HepG2 (cell line): ENCODE results near the gene HHIPL1. TPM values are rescaled to one million over a fixed set of nuclear protein-coding genes. Genes with fewer than 3 reads are reported as not detected.

Source experiments
- FOXC1 ChIP-seq: sonication (generic); formaldehyde crosslinking; IDR thresholded peaks from 2 replicates; pipeline ENCODE4 v1.8.0; 2022; ENCODE audit warnings: mild to moderate bottlenecking, missing genetic modification reagents, borderline replicate concordance
- SAP130 ChIP-seq: IDR thresholded peaks from 2 replicates; pipeline ENCODE4 v1.6.1; 2016; ENCODE audit warnings: low read depth
- STAG1 ChIP-seq: sonication (generic); formaldehyde crosslinking; IDR thresholded peaks from 2 replicates; pipeline ENCODE4 v1.4.0; 2020; ENCODE audit warnings: missing genetic modification reagents
- TARDBP ChIP-seq: sonication (generic); formaldehyde crosslinking; IDR thresholded peaks from 2 replicates; pipeline ENCODE4 v1.8.0; 2022; ENCODE audit warnings: mild to moderate bottlenecking, missing genetic modification reagents
- WIZ ChIP-seq: sonication (generic); formaldehyde crosslinking; IDR thresholded peaks from 2 replicates; pipeline ENCODE4 v1.5.1; 2020; ENCODE audit warnings: mild to moderate bottlenecking, missing genetic modification reagents
- ZFX ChIP-seq: sonication (generic); formaldehyde crosslinking; IDR thresholded peaks from 2 replicates; pipeline ENCODE4 v1.4.0; 2020; ENCODE audit warnings: mild to moderate bottlenecking, low read depth, missing genetic modification reagents, moderate library complexity
- ZMAT3 ChIP-seq: sonication (generic); formaldehyde crosslinking; conservative IDR thresholded peaks from 2 replicates; pipeline ENCODE4 v1.7.0; 2021; ENCODE audit warnings: missing genetic modification reagents
- ZNF496 ChIP-seq: sonication (generic); formaldehyde crosslinking; IDR thresholded peaks from 2 replicates; pipeline ENCODE4 v1.8.1; 2023; ENCODE audit warnings: mild to moderate bottlenecking, moderate library complexity, missing genetic modification reagents; ENCODE audit not compliant: insufficient replicate concordance
- polyA plus RNA-seq, 8 experiments: library from polyadenylated mRNA; depleted of rRNA in 3 of 8; stranded (reverse) in 7 of 8; unstranded in 1 of 8; fragments of >200 nt; fragmentation: Illumina TruSeq in 4 of 8; extraction: Trizol in 4 of 8; gene quantifications; 2 replicates each; pipeline versions ENCODE4 v1.2.1 to v1.2.3, GENCODE V29; 2011 to 2016; ENCODE audit warnings: low read depth in 4 of 8, missing spikeins in 1 of 8, mixed read lengths in 1 of 8; ENCODE audit not compliant: insufficient read depth in 1 of 8
- total RNA-seq, 5 experiments: library from RNA; depleted of rRNA; stranded (reverse); fragments of >200 nt; fragmentation: Illumina TruSeq; extraction: Trizol; gene quantifications; 2 replicates each; pipeline ENCODE4 v1.2.3, GENCODE V29; 2016; ENCODE audit warnings: low read depth in 1 of 5
- TF ChIP-seq, protein P1 (sequence below): sonication (generic); formaldehyde crosslinking; IDR thresholded peaks from one replicate; pipeline ENCODE4 v1.5.1; 2020; ENCODE audit warnings: mild to moderate bottlenecking, missing genetic modification reagents; ENCODE audit errors: not compliant biosample characterization
- TF ChIP-seq, protein P2 (sequence below): sonication (generic); formaldehyde crosslinking; conservative IDR thresholded peaks from 2 replicates; pipeline ENCODE4 v1.4.0; 2020; ENCODE audit warnings: missing genetic modification reagents
- TF ChIP-seq, protein P3 (sequence below): IDR thresholded peaks from 2 replicates; pipeline ENCODE4 v1.6.1; 2016; ENCODE audit warnings: missing compliant biosample characterization, missing genetic modification reagents, borderline replicate concordance
- TF ChIP-seq, protein P4 (sequence below): sonication (generic); formaldehyde crosslinking; IDR thresholded peaks from 2 replicates; pipeline ENCODE4 v1.5.0; 2020; ENCODE audit warnings: mild to moderate bottlenecking, missing genetic modification reagents, borderline replicate concordance
- TF ChIP-seq, protein P5 (sequence below): sonication (generic); formaldehyde crosslinking; IDR thresholded peaks from 2 replicates; pipeline ENCODE4 v1.5.1; 2020; ENCODE audit warnings: mild to moderate bottlenecking, moderate library complexity, missing genetic modification reagents

The HHIPL1 gene
- total and polyA plus RNA-seq, 2 of the 13 experiments (the other 11 are each of a cell fraction or from before 2014, with no cell fraction given), result not detected

DNA sequence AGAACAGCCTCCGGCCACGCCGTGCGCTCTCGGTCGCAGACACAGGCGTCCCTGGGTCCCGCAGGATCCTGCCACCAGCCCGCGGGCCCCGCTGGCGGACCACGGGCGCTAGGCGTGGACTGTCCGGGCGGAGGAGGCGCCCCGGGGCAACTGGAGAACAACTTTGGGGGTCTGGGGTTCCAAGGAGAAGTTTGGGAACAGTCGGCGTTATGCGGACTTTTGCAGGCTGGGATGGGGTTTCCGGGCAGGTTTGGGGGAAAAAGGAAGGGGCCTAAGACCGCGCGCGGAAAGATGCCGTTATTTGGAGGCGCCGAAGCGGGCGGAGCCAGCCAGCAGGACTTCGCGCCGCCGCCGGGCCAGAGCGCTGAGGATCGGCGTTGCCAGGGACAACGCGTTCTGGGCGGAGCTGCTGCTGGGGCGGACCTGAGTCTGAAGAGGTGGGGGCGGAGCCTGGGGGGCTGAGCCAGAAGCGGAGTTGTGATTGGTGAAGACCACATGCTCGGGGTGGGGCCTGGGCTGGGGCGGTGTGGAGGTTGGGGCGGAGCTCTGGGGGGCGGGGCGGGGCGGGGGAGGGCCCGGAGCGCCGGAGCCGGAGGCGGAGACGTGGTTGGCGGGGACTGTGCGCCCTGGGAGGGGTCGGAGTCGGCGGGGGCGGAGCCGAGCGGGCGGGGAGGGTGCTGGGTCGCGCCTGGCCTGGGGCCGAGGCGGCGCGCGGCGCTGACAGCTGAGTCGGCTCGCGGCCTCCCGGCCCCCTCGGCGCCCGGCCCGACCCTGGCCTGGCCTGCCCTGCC lies 38.9 kb downstream of the HHIPL1 start, which contains the start of gene CYP46A1 (continued):
- no peak for TF ChIP-seq STAG1 (CRISPR knock-in tag)
- no peak for TF ChIP-seq ZNF496 (CRISPR knock-in tag)
- TF ChIP-seq, protein P1, sequence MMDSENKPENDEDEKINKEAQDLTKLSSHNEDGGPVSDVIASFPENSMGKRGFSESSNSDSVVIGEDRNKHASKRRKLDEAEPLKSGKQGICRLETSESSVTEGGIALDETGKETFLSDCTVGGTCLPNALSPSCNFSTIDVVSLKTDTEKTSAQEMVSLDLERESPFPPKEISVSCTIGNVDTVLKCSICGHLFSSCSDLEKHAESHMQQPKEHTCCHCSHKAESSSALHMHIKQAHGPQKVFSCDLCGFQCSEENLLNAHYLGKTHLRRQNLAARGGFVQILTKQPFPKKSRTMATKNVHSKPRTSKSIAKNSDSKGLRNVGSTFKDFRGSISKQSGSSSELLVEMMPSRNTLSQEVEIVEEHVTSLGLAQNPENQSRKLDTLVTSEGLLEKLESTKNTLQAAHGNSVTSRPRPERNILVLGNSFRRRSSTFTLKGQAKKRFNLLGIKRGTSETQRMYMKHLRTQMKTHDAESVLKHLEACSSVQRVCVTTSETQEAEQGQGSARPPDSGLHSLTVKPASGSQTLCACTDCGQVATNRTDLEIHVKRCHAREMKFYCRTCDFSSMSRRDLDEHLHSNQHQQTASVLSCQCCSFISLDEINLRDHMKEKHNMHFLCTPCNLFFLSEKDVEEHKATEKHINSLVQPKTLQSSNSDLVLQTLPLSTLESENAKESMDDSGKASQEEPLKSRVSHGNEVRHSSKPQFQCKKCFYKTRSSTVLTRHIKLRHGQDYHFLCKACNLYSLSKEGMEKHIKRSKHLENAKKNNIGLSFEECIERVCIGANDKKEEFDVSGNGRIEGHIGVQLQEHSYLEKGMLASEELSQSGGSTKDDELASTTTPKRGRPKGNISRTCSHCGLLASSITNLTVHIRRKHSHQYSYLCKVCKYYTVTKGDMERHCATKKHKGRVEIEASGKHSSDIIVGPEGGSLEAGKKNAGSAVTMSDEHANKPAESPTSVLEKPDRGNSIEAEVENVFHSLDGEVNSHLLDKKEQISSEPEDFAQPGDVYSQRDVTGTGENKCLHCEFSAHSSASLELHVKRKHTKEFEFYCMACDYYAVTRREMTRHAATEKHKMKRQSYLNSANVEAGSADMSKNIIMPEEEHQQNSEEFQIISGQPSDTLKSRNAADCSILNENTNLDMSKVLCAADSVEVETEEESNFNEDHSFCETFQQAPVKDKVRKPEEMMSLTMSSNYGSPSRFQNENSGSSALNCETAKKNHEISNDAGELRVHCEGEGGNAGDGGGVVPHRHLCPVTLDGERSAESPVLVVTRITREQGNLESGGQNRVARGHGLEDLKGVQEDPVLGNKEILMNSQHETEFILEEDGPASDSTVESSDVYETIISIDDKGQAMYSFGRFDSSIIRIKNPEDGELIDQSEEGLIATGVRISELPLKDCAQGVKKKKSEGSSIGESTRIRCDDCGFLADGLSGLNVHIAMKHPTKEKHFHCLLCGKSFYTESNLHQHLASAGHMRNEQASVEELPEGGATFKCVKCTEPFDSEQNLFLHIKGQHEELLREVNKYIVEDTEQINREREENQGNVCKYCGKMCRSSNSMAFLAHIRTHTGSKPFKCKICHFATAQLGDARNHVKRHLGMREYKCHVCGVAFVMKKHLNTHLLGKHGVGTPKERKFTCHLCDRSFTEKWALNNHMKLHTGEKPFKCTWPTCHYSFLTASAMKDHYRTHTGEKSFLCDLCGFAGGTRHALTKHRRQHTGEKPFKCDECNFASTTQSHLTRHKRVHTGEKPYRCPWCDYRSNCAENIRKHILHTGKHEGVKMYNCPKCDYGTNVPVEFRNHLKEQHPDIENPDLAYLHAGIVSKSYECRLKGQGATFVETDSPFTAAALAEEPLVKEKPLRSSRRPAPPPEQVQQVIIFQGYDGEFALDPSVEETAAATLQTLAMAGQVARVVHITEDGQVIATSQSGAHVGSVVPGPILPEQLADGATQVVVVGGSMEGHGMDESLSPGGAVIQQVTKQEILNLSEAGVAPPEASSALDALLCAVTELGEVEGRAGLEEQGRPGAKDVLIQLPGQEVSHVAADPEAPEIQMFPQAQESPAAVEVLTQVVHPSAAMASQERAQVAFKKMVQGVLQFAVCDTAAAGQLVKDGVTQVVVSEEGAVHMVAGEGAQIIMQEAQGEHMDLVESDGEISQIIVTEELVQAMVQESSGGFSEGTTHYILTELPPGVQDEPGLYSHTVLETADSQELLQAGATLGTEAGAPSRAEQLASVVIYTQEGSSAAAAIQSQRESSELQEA (CRISPR knock-in tag), result no peak
- TF ChIP-seq, protein P2, sequence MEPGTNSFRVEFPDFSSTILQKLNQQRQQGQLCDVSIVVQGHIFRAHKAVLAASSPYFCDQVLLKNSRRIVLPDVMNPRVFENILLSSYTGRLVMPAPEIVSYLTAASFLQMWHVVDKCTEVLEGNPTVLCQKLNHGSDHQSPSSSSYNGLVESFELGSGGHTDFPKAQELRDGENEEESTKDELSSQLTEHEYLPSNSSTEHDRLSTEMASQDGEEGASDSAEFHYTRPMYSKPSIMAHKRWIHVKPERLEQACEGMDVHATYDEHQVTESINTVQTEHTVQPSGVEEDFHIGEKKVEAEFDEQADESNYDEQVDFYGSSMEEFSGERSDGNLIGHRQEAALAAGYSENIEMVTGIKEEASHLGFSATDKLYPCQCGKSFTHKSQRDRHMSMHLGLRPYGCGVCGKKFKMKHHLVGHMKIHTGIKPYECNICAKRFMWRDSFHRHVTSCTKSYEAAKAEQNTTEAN, result no peak
- TF ChIP-seq ZMAT3 (CRISPR knock-in tag), result no peak; the same call in 1 of the 2 replicates
- TF ChIP-seq, protein P3, sequence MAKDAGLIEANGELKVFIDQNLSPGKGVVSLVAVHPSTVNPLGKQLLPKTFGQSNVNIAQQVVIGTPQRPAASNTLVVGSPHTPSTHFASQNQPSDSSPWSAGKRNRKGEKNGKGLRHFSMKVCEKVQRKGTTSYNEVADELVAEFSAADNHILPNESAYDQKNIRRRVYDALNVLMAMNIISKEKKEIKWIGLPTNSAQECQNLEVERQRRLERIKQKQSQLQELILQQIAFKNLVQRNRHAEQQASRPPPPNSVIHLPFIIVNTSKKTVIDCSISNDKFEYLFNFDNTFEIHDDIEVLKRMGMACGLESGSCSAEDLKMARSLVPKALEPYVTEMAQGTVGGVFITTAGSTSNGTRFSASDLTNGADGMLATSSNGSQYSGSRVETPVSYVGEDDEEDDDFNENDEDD (CRISPR knock-in tag), result peak; percentile 69; the same call in 1 of the 2 replicates
- TF ChIP-seq FOXC1 (CRISPR knock-in tag), result no peak
- TF ChIP-seq, protein P4, sequence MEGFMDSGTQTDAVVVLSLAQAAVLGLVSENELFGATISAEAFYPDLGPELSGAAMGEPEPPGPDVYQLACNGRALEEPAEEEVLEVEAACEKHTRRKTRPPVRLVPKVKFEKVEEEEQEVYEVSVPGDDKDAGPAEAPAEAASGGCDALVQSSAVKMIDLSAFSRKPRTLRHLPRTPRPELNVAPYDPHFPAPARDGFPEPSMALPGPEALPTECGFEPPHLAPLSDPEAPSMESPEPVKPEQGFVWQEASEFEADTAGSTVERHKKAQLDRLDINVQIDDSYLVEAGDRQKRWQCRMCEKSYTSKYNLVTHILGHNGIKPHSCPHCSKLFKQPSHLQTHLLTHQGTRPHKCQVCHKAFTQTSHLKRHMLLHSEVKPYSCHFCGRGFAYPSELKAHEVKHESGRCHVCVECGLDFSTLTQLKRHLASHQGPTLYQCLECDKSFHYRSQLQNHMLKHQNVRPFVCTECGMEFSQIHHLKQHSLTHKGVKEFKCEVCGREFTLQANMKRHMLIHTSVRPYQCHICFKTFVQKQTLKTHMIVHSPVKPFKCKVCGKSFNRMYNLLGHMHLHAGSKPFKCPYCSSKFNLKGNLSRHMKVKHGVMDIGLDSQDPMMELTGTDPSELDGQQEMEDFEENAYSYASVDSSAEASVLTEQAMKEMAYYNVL, result no peak
- TF ChIP-seq ZFX (CRISPR knock-in tag), result peak; percentile 77
- no peak for TF ChIP-seq WIZ (CRISPR knock-in tag)
- TF ChIP-seq, protein P5, sequence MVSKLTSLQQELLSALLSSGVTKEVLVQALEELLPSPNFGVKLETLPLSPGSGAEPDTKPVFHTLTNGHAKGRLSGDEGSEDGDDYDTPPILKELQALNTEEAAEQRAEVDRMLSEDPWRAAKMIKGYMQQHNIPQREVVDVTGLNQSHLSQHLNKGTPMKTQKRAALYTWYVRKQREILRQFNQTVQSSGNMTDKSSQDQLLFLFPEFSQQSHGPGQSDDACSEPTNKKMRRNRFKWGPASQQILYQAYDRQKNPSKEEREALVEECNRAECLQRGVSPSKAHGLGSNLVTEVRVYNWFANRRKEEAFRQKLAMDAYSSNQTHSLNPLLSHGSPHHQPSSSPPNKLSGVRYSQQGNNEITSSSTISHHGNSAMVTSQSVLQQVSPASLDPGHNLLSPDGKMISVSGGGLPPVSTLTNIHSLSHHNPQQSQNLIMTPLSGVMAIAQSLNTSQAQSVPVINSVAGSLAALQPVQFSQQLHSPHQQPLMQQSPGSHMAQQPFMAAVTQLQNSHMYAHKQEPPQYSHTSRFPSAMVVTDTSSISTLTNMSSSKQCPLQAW, result peak; percentile 52; the same call in 1 of the 2 replicates
- TF ChIP-seq TARDBP (CRISPR knock-in tag), result no peak
- TF ChIP-seq SAP130 (CRISPR knock-in tag), result peak; percentile 90
